AG09319 (cell line): Measurements from ENCODE around the gene CALCOCO2.
"Not testable (repeated sequence)": the region's sequence is repeated elsewhere in the genome, so short reads cannot be mapped to it uniquely, and the experiment has no call there.

Experiments
- DNase-seq: peaks from one replicate; pipeline ENCODE4 v3.0.0-alpha.2; 2010; ENCODE audit warnings: low read depth; ENCODE audit errors: extremely low read depth
- TF ChIP-seq, protein P1 (sequence below): IDR thresholded peaks from 2 replicates; pipeline ENCODE4 v1.5.1; 2011; ENCODE audit warnings: low read depth, mild to moderate bottlenecking, inconsistent platforms, low read length, moderate library complexity

The CALCOCO2 gene, protein sequence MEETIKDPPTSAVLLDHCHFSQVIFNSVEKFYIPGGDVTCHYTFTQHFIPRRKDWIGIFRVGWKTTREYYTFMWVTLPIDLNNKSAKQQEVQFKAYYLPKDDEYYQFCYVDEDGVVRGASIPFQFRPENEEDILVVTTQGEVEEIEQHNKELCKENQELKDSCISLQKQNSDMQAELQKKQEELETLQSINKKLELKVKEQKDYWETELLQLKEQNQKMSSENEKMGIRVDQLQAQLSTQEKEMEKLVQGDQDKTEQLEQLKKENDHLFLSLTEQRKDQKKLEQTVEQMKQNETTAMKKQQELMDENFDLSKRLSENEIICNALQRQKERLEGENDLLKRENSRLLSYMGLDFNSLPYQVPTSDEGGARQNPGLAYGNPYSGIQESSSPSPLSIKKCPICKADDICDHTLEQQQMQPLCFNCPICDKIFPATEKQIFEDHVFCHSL

DNA sequence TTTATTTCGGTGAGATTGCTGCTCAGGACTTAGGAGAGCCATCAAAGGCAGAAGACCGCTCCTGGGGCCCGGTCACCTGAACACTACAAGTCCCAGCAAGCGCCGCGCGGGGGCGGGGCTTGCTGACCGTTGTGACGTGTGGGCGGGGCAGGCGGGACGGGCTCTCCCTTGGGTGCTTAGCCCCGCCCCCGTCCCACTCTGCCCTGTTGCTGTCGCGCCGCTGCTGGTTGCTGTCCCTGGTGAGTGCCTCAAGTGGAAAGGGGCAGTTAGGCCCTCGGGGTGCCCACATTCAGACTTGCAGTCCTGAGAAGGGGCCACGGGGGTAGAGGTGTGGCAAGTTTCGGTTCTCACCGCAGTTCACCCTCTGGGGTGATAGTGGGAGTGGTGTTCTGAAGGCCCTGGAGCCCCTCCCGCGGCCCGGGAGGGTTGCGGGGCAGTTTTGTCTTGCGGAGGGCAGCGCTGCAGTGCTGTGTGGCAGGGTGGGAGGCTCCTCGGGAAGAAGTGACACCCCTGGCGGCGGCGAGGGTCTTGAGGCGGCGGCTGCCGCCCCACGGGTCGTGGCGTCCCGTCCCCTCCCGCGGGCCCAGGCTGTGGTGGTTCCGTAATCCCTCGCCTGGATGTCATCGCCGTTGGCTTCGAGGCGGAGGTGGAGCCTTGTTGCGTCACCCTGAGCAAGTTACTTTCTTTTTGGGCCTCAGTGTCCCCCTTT is at the start of gene CALCOCO2:
Gene CALCOCO2, plus strand, starts transcription at position 196 of the 709 bp plus-strand sequence. CDS start 10,673 bp downstream, outside the sequence.
- TF ChIP-seq, protein P1, sequence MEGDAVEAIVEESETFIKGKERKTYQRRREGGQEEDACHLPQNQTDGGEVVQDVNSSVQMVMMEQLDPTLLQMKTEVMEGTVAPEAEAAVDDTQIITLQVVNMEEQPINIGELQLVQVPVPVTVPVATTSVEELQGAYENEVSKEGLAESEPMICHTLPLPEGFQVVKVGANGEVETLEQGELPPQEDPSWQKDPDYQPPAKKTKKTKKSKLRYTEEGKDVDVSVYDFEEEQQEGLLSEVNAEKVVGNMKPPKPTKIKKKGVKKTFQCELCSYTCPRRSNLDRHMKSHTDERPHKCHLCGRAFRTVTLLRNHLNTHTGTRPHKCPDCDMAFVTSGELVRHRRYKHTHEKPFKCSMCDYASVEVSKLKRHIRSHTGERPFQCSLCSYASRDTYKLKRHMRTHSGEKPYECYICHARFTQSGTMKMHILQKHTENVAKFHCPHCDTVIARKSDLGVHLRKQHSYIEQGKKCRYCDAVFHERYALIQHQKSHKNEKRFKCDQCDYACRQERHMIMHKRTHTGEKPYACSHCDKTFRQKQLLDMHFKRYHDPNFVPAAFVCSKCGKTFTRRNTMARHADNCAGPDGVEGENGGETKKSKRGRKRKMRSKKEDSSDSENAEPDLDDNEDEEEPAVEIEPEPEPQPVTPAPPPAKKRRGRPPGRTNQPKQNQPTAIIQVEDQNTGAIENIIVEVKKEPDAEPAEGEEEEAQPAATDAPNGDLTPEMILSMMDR: no peak
- DNase-seq: peak; percentile 85

DNA sequence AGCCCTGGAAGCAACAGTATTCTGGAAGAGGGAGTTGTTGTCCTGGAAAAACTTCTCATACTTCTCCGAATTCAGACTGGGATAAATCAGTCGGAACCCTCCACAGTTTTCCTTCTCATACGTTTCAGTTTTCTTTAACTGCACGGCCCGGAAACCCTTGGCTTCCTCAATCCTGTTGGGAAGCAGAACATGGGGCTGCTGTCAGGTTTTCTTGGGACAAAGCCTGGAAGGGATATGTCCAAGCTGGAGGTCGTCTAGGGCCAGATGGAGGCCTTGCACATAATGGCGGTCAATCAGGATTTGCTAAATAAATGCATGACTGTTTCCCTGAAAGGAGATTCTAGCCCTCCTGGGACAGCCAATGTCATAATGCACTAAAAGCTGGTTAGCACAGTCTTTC is 43.0 kb upstream of the CALCOCO2 start:
- TF ChIP-seq, protein P1: no peak
- no peak for DNase-seq

DNA sequence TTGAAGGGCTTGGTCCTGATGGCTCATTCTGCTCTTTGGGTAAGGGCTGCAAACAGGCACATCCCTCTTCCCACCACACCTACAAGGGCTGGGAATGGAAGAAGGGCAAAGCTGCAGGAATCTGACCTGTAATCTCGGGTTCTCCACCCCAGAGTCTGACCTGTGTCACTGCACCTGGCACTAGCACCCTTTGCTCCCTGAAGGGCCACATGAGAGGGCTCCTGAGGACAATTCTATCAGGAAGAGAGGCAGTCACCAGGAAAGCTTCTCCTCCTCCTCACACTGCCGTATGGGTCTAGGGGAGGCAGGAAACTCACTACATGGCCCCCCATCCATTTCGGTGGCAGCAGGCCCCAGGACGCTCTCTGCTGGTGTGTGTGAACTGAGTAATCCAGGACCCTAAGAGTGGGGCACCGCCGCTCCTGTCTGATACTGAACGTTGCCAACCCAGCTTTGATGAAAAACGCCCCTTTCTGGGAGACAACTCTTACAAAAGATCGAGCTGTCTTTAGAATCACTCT is 40.2 kb upstream of the CALCOCO2 start:
- TF ChIP-seq, protein P1: no peak
- no peak for DNase-seq

DNA sequence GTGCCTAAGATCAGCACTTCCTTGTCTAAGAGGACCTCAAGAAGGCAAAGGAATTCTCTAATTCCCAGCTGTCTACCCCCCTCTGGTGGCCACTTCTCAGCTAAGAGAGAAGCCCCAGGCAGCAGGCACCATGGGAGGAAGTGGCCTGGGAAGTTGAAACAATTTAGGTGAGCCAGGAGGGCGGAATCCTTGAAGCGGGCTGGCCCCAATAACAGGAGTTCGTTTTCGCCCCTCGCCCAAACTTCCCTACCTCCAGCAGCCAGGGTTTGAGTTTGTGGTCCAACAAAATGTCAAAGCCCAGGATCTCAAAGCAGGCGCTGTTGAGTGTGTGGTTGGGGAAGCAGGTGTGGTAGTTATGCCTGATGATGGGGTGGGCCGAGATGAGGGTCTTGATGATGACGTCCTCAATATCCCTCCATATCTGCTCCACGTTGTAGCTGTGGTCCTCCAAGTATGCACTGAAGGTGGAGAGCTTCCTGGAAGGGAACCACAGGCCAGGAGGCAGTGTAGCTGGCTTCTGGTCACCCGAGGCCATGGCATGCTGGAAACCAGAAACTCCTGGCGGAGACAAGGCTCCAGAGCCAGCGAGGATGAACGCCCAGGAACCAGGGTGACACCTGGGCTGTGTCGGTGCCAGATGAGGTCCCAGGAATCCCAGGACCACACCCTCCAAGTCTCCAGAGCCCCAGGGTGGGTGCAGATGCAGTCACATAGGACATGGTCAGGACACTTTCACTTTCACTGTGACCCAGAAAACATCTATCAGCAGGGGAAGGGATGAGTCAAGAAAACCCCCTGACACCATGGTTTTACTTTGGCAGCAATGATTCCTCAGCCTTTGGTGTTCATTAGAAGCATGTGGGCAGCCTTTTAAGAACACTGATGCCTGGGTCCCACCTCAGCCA is 39.5 kb upstream of the CALCOCO2 start:
- DNase-seq: peak; percentile 68
- TF ChIP-seq, protein P1: peak; percentile 90

DNA sequence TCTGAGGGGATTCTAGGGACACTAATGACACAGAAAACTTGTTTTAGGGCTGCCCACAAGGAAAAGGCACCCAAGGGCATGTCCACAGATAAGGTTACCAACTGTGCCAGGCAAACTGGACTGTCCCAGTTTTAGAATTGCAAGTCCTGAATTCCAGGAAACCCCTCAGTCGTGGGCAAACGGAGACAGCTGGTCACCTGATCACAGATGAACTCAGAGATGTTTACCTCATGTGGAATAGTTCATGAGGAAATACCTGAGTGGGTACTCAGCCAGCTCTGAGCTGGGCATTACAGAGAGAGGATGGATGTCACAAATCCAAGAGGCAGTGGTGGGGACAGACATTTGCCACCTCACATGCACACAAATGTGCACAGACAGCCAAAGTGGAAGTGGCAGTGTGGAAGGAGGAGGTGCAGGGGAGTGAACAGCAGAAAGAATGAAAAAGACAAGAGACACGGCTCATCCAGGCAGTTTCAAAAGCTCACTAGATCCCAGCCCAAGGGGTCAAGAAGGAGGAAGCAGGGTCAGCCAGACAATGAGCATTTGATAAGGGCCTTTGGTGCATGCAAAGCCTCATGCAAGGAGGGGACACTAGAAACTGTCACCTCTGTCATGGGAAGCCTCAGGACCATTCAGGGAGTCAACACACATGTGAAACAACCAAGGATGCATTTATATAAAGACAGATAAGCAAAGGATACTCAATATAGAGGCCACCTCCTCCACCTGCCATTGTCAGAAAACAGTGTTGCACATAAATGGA is 38.6 kb upstream of the CALCOCO2 start:
- TF ChIP-seq, protein P1: no peak
- no peak for DNase-seq

DNA sequence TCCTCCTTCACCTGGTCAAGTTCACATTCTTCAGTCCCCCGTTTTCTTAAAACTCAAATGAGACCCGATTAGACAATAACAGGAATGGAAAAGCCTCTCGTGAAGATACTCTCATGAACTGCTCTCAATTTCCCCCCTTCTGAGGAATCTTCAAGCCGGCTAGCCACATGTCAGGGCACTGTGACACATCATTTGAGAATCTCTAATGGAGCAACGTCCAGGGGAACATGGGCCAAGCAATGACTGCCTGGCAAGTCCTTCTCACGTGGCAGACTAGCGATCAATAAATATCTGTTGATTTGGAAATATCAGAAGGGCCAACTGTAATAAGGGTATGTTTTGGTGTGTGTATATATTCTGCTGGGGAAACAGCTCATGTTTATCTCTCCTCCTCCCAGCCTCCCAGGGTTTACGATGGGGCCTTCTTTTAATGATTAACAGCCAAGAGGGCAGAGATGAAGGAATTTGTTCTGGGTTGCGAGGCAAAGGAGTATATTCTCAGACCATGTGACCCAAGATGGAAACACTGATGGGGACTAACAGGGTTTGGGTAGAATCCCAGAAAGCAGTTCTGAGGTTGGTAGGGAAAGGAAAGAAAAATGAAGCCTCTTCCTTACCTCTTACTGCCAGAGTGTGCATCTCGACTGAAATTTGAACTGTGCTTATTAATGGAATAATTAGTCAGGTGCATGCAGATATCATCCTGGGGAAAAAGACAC is 35.2 kb upstream of the CALCOCO2 start:
- DNase-seq: peak; percentile 24
- TF ChIP-seq, protein P1: no peak

DNA sequence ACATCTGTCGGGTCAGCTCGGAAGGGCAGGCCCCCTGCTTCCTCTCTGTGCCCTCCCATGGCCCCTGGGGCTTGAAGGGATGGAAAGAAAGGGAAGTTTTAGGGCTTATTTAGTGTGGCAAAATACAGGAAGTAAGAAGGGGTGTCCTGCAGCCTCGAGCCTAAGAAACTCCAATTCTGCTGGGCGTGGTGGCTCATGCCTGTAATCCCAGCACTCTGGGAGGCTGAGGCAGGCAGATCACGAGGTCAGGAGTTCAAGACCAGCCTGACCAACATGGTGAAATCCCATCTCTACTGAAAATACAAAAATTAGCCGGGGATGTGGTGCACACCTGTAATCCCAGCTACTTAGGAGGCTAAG is 34.7 kb upstream of the CALCOCO2 start:
- not testable (repeated sequence) for DNase-seq
